Omental fat pad (tissue), 4 donors: ENCODE data around the gene BIK. TPM values are rescaled to one million over a fixed set of nuclear protein-coding genes. Genes with fewer than 3 reads are reported as not detected.

Source experiments
- ATAC-seq: fragments of 150-250 bp; one replicate; pipeline ENCODE4 v1.9.1; 2016; ENCODE audit warnings: mild to moderate bottlenecking, moderate library complexity; ENCODE audit not compliant: low FRiP score
- DNase-seq: peaks from one replicate; pipeline ENCODE4 v3.0.0-alpha.2; 2019; ENCODE audit warnings: low spot score
- CTCF ChIP-seq, 3 donors: fragments of 450-650 bp; IDR thresholded peaks; one replicate each; pipeline ENCODE4 v1.5.1; 2016 to 2017; ENCODE audit warnings: antibody characterized with exemption in 3 of 3, mild to moderate bottlenecking in 3 of 3, moderate library complexity in 2 of 3
- total RNA-seq, 4 donors: library from RNA; depleted of rRNA; stranded (reverse); fragments of >200 nt; gene quantifications; one replicate each; pipeline ENCODE4 v1.1.0, GENCODE V29; 2016

Gene BIK
- total RNA-seq, 4 donors from 2014 or later: 0.93 to 1.7 TPM; not detected in 2

DNA sequence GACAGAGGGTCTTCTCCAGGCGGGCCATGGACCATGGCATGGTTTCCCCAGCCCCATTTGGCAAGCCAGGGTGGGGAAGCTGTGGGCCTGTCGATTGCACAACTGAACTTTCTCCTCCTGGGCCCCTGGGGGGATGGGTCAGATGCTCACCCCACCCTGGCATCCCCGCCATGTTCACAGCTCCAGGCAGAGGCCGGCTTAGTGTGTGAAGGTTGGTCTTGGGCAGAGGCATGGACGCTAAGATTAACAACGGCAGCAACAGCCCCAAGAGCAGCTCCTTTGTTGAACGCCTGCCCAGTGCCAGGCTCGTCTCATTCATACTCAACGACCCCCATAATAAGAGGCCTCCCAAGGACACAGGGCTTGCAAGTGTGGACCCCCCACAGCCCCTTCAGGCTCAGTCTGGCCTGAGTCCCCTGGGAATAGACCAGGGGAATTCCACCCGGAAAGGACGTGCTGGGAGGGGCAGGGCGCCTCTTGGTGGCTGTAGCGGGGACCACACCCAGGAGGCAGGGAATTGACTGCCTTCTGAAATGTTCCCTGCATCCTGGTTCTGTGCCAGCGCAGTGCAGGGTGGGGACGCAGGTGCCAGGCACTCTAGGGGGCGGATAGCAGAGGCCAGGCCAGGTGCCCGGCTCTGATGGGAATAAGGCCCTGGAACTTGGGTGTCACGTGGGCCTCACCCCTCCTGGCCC is 49.1 kb downstream of the BIK start:
- no peak for DNase-seq
- no peak for TF ChIP-seq CTCF (IDR thresholded peaks at IDR 0.05)
- no peak for ATAC-seq

DNA sequence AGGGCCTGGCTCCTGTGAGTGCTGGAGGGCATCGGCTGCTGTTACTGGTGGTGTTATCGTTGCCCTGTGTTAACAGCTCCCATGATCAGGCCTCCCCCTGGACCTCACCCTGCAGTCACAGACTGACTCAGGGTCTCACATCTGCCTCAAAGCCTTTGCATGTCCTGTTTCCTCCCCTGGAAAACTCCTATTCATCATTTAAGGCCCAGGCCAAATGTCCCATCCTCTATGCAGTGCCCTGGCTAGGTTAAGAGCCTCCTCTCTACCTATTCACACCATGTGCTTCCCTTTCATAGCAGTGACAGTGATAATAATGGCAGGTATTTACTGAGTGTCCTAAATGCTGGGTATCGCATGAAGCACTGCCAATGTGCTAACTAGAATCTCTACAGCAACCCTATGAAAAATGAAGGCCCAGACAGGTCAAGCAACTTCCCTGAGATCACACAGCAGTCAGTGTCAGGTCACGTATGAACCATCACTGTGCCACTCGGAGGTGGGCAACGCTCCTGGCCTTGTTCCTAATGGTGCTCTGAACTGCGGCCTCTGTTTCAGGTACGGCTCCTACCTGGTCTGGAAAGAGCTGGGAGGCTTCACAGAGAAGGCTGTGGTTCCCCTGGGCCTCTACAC is 50.1 kb downstream of the BIK start:
- no peak for TF ChIP-seq CTCF (IDR thresholded peaks at IDR 0.05)
- no peak for DNase-seq
- ATAC-seq: no peak

DNA sequence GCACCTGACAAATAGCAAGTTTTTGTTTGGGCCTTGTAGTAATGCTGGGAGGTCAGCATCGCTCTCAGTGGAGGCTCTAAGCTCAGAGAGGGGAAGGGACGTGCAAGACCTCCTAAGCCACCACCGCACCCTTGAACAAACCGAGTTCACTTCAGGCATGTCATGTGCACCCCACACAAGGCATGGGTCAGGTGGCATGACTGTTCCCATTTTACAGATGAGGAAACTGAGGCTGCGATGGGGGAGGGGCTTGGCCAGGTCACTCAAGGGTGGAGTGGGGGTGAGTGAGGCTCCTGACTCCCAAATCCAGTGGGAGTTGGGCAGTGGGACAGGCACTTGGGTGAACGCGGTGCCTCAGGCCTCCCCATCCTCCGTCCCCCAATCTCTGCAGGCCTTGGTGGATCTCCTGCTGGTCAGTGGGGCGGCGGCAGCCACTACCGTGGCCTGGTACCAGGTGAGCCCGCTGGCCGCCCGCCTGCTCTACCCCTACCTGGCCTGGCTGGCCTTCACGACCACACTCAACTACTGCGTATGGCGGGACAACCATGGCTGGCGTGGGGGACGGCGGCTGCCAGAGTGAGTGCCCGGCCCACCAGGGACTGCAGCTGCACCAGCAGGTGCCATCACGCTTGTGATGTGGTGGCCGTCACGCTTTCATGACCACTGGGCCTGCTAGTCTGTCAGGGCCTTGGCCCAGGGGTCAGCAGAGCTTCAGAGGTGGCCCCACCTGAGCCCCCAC is 52.0 kb downstream of the BIK start:
- no peak for DNase-seq
- no peak for TF ChIP-seq CTCF (IDR thresholded peaks at IDR 0.05)
- no peak for ATAC-seq

- no peak for ATAC-seq
- no peak for TF ChIP-seq CTCF (IDR thresholded peaks at IDR 0.05)
- DNase-seq: no peak
Measured at GRCh38 chr22:43163241-43163795, 52.8 kb downstream of the BIK start.

- DNase-seq (no peak), ATAC-seq (no peak)
- no peak for TF ChIP-seq CTCF (IDR thresholded peaks at IDR 0.05)
Measured at GRCh38 chr22:43164636-43165035, 54.1 kb downstream of the BIK start.

- no peak for TF ChIP-seq CTCF (IDR thresholded peaks at IDR 0.05)
- ATAC-seq (no peak), DNase-seq (no peak)
Measured at GRCh38 chr22:43166132-43166930, 55.8 kb downstream of the BIK start.
